BE2C (cell line): ENCODE results near the gene PPA1.
"Not testable (repeated sequence)": the region's sequence is repeated elsewhere in the genome, so short reads cannot be mapped to it uniquely, and the experiment has no call there.

ENCODE experiments used
- DNase-seq: peaks from one replicate; pipeline ENCODE4 v3.0.0-alpha.2; 2020
- H3K27me3 ChIP-seq: fragments of 250-450 bp; sonication (Bioruptor Pico); 2 replicates; pipeline ENCODE4 v1.5.1; 2020; ENCODE audit warnings: mild to moderate bottlenecking
- H3K36me3 ChIP-seq: fragments of 250-450 bp; sonication (Bioruptor Pico); 2 replicates; pipeline ENCODE4 v1.5.1; 2020; ENCODE audit warnings: mild to moderate bottlenecking
- H3K4me1 ChIP-seq: fragments of 250-450 bp; sonication (Bioruptor Pico); 2 replicates; pipeline ENCODE4 v1.5.1; 2020
- H3K4me3 ChIP-seq: 2 replicates; pipeline ENCODE4 v1.5.1; 2011; ENCODE audit warnings: low read depth, low read length
- H3K9me3 ChIP-seq: fragments of 250-450 bp; sonication (Bioruptor Pico); 2 replicates; pipeline ENCODE4 v1.5.1; 2020
- TF ChIP-seq, protein P1 (sequence below): IDR thresholded peaks from 2 replicates; pipeline ENCODE4 v1.5.1; 2012; ENCODE audit warnings: mild to moderate bottlenecking, low read depth, low read length

The PPA1 gene

DNA sequence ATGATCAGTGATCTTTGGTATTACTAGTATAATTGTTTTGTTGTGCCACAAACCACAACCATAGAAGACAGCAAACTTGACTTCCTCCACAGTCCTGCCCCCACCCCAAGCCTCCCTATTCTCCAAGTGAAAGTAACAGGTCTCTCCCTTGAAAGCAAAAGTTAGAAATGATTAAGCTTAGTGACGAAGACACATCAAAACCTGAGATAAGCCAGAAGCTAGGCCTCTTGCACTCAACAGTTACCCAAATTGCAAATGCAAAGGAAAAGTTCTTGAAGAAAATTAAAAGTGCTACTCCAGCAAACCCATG, 70.4 kb downstream of the PPA1 start:
- H3K9me3 ChIP-seq = no peaks in the 10 kb centered on the region
- no peak overlapping the region for H3K4me3 ChIP-seq
- no peaks in the 10 kb centered on the region for H3K4me1 ChIP-seq
- H3K36me3 ChIP-seq = peaks cover 30% of the 10 kb centered on the region
- DNase-seq = no peak
- no peaks in the 10 kb centered on the region for H3K27me3 ChIP-seq
- TF ChIP-seq, protein P1, sequence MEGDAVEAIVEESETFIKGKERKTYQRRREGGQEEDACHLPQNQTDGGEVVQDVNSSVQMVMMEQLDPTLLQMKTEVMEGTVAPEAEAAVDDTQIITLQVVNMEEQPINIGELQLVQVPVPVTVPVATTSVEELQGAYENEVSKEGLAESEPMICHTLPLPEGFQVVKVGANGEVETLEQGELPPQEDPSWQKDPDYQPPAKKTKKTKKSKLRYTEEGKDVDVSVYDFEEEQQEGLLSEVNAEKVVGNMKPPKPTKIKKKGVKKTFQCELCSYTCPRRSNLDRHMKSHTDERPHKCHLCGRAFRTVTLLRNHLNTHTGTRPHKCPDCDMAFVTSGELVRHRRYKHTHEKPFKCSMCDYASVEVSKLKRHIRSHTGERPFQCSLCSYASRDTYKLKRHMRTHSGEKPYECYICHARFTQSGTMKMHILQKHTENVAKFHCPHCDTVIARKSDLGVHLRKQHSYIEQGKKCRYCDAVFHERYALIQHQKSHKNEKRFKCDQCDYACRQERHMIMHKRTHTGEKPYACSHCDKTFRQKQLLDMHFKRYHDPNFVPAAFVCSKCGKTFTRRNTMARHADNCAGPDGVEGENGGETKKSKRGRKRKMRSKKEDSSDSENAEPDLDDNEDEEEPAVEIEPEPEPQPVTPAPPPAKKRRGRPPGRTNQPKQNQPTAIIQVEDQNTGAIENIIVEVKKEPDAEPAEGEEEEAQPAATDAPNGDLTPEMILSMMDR = no peak

DNA sequence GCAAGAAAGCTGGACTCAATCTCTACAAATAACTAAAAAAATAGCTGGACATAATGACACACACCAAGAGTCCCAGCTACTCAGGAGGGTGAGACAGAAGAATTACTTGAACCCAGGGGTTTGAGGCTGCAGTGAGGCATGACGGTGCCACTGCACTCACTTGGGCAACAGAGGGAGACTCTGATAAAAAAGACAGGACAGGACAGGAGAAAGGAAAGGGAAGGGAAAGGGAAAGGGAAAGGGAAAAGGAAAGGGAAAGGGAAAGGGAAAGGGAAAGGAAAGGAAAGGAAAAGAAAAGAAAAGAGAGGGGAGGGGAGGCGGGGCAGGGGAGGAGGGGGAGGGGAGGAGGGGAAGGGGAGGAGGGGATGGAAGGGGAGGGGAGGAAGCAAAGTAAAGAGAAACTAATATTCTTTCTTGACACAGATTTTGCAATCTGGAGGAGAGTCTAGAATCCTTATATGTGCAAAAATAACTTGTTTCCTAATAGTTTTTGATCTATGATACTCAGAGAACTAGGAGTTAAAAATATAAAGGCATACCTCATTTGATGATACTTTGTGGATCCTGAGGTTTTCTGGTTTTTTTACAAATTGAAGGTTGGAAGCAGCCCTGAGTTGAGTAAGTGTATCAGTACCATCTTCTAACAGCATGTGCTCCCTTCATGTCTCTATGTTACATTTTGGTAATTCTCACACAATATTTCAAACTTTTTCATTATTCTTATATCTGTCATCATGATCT, 70.9 kb downstream of the PPA1 start:
- Histone ChIP-seq H3K9me3 (no peaks in the 10 kb centered on the region), H3K4me1 (no peaks in the 10 kb centered on the region), H3K36me3 (peaks cover 30% of the 10 kb centered on the region), H3K27me3 (no peaks in the 10 kb centered on the region), H3K4me3 (no peak overlapping the region)
- TF ChIP-seq, protein P1 = no peak
- DNase-seq = no peak

DNA sequence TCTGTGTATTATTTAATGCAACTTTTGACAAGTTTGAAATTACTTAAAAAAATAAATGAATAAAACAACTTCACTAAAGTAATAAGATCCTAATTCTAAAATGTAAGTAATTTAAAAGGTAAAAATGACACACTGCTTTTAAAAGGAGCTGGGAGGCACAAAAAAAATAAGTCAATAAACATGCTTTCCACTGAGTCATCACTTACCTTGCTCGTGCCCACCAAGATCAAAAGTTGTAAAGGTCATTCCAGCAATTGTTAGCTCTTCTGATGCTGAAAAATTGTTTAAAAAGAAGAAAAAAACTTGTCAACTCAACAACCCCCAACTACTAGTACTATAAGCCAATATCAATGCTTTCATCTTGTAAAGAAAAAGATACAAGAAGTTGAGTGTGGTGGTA, 72.4 kb downstream of the PPA1 start:
- DNase-seq = no peak
- Histone ChIP-seq H3K9me3 (no peaks in the 10 kb centered on the region), H3K4me1 (no peaks in the 10 kb centered on the region), H3K27me3 (no peaks in the 10 kb centered on the region), H3K36me3 (peaks cover 41% of the 10 kb centered on the region), H3K4me3 (no peak overlapping the region)
- TF ChIP-seq, protein P1 = no peak

DNA sequence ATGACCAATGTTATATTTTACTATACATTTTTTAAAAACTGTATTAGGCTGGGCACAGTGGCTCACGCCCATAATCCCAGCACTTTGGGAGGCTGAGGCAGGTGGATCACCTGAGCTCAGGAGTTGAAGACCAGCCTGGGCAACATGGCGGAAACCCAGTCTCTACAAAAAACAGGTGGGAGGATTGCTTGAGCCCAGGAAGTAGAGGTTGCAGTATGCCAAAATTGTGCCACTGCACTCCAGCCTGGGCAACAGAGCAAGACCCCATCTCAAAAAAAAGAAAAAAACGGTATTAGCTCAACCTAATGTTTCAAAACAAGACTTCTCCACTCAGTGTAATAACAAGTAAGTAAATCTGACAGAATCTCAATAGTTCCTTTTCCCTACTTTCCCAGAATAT, 73.9 kb downstream of the PPA1 start:
- not testable (repeated sequence) for H3K9me3 ChIP-seq, H3K4me3 ChIP-seq, H3K4me1 ChIP-seq, DNase-seq, H3K27me3 ChIP-seq
- H3K36me3 ChIP-seq = peaks cover 43% of the 10 kb centered on the region

DNA sequence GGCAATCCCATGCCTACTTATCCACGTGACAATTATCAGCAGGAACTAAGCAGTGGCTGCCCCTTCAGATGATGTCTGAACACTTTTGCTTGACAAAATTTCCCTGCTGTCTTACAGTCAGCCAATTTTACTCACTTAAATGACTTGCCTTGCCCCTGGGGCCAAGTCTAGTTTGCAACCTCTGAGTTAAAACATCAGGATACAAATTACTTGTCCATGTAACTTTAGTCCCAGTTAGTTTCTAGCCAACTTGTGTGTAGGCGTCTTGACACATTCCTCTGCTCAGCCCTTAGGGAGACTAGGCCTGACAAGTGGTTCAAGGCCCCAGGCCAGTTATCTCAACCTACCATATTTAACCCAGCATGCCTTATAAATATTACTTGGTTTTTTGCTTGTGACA, 75.1 kb downstream of the PPA1 start:
- no peak for DNase-seq
- H3K36me3 ChIP-seq = peaks cover 53% of the 10 kb centered on the region

DNA sequence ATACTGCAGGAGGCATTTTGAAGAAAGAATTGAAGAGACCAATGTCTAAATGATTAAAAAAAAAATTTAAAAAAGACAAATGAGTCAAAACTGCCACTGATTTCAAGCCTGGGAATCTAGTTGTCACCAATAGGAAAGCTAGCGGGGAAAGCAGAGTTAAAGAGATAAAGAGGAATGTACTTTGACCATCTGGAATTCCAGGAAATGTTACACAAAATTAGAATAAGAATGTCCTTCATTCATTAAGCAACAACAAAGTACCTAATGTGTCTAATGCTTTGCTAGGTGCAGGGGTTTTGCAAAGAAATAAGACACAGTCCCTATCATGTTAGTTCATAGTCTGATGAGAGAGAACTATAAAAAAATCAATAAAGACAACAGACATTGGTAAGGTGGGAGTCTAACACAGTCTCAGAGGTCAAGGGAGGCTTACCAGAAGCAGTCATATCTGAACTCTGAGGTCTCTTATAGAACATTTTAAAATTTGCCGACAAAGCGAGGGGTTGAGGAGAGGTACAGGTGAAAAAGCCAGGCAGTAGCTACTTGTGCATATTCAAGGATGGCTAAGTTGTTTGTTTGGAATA, 77.9 kb downstream of the PPA1 start:
- H3K36me3 ChIP-seq = peaks cover 61% of the 10 kb centered on the region
- no peaks in the 10 kb centered on the region for H3K4me1 ChIP-seq
- H3K27me3 ChIP-seq = no peaks in the 10 kb centered on the region
- no peaks in the 10 kb centered on the region for H3K9me3 ChIP-seq
- TF ChIP-seq, protein P1 = no peak
- DNase-seq = no peak
- H3K4me3 ChIP-seq = no peak overlapping the region

More for the DNA sequence above, 75.1 kb downstream of the PPA1 start:
- H3K4me3 ChIP-seq = no peak overlapping the region
- no peaks in the 10 kb centered on the region for H3K4me1 ChIP-seq
- H3K9me3 ChIP-seq = no peaks in the 10 kb centered on the region
- no peaks in the 10 kb centered on the region for H3K27me3 ChIP-seq
- TF ChIP-seq, protein P1 = no peak
